Stimulated activated CD8-positive, alpha-beta memory T cell treated with anti-CD3 and anti-CD28 coated beads, Interleukin-15, amount 100 ng/mL, for 48 hours (primary cell): ENCODE measurements around the gene PLEKHN1.
"Not testable (repeated sequence)": the region's sequence is repeated elsewhere in the genome, so short reads cannot be mapped to it uniquely, and the experiment has no call there.

Experiments used
- DNase-seq, 2 donors: peaks; one replicate each; pipeline ENCODE4 v3.0.0-alpha.2; 2020; ENCODE audit warnings: low read depth in 2 of 2

PLEKHN1 gene

GRCh38 chr1:1013105-1013921, 47.0 kb downstream of the PLEKHN1 start, which contains the start of gene ISG15:
ISG15 (plus strand) TSS chr1:1013497; CDS start chr1:1013574, 77 bp downstream.
- peak; percentile 79 to 83 for DNase-seq

GRCh38 chr1:1013922-1014648, 47.8 kb downstream of the PLEKHN1 start:
- DNase-seq: no peak

GRCh38 chr1:1014799-1015681, 48.8 kb downstream of the PLEKHN1 start:
- DNase-seq: no peak

DNA sequence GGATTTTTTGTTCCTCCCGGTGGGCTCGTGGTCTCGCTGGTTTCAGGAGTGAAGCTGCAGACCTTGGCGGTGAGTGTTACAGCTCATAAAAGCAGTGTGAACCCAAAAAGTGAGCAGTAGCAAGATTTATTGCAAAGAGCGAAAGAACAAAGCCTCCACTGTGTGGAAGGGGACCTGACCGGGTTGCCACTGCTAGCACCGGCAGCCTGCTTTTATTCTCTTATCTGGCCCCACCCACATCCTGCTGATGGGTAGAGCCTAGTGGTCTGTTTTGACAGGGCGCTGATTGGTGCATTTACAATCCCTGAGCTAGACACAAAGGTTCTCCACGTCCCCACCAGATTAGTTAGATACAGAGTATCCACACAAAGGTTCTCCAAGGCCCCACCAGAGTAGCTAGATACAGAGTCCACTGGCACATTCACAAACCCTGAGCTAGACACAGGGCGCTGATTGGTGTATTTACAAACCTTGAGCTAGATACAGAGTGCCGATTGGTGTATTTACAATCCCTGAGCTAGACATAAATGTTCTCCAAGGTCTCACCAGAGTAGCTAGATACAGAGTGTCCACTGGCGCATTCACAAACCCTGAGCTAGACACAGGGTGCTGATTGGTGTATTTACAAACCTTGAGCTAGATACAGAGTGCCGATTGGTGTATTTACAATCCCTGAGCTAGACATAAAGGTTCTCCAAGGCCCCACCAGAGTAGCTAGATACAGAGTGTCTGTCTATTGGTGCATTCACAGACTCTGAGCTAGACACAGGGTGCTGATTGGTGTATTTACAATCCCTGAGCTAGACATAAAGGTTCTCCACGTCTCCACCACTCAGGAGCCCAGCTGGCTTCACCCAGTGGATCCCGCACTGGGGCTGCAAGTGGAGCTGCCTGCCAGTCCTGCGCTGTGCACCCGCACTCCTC, 51.4 kb downstream of the PLEKHN1 start:
- DNase-seq: not testable (repeated sequence)

DNA sequence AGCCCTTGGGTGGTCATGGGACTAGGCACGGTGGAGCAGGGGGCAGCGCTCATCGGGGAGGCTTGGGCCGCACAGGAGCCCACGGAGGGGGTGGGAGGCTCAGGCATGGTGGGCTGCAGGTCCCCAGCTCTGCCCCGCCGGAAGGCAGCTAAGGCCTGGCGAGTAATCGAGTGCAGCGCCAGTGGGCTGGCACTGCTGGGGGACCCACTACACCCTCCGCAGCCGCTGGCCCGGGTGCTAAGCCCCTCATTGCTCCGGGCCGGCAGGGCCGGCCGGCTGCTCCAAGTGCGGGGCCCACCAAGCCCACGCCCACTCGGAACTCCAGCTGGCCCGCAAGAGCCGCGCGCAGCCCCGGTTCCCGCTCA, 52.0 kb downstream of the PLEKHN1 start:
- not testable (repeated sequence) for DNase-seq

DNA sequence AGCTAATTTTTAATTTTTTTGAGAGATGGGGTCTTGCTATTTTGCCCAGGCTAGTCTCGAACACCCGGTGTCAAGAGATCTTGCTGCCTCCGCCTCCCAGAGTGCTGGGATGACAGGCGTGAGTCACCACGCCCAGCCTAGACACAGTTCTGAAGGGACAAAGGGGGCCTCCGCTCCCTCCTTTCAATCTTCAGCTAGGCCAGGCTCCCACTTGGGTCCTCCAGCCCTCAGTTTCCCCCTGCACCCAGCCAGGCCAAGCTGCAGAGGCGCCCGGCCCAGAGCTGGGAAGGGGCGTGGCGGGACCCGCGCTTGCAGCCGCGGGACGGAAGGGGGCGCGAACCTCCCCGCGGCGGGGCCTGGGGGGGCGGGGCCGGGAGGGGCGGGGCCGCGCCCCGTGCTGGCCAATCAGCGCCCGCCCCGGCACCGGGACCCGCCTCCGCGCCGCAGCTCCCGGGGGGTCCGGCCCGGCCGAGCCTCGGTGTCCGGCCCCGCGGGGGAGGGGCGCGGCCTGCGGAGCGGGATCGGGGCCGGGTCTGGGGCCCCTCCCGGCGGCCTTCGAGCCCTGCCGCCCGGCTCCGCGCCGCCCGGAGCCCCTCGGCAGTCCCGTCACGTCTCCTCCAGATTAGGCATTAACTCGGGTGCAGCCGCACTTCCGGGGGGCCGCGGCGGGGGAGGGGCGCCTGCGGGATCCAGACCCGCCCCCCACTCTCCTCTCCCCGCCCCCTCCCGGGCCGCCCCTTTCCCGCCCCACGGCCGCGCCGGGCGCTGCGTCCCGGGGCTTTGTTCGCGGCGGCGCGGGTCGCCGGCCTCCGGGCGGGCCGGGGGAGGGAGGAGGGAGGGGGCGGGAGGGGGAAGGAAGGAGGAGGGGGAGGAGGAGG, 53.1 kb downstream of the PLEKHN1 start:
- peak; percentile 67 to 72 for DNase-seq

DNA sequence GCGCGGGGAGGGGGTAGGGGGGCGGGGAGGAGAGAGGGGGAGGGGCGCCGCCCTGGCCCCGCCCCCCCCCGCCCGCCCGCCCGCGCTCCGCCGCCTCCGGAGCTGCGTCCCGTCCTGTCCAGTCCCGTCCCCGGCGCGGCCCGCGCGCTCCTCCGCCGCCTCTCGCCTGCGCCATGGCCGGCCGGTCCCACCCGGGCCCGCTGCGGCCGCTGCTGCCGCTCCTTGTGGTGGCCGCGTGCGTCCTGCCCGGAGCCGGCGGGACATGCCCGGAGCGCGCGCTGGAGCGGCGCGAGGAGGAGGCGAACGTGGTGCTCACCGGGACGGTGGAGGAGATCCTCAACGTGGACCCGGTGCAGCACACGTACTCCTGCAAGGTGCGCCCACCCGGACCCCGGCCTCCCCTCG, 53.7 kb downstream of the PLEKHN1 start, which contains the start of gene AGRN:
AGRN (plus strand) TSS at position 121 of the 405 bp plus-strand sequence; CDS start at position 174, 53 bp downstream.
- no peak for DNase-seq

- DNase-seq: no peak
These were observed 54.2 kb downstream of the PLEKHN1 start for GRCh38 chr1:1020415-1021009.

DNA sequence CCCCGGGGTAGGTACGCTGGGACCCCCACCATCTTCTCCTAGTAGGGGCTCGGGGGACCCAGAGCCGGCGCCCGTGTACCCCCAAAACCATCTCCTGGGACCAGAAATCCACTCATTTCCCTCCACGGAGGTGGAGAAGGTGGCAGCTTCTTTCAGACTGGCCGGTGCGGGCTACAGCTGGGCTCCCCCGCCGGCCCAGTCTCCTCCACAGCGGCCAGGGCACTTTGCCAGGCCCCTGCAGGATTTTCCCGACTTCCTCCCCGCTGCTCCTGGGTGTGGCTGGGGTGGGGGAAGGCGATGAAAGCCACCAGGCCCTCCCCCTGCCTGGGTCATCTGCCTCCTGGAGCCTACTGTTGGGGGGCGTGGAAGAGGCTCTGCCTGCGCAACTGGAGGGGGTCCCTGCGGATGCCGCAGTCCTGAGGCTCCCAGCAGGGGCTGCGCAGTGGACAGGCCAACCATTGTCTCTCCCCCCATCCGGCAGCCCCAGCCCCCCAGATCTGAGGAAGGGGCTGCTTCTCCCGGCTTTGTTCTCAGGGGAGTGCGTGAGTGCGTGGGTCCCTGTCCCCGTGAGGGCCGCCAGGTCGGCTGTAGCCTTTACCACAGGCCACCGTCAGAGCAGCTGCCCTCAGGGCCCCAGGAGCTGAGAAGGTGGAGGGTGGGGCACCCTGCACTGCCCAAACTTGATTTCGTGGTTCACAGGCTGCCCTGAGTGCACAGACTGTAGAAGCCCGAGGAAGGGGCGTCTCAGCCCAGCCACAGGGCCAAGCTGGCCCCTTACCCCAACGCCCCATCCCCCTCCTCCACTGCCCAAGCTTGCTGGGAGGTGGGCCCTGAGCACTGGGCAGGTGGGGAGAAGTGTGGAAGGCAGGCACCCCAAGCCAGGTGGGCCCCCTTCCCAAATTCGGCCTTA, 55.0 kb downstream of the PLEKHN1 start:
- no peak for DNase-seq

- no peak for DNase-seq
These were observed 55.6 kb downstream of the PLEKHN1 start for GRCh38 chr1:1021920-1022259.

DNA sequence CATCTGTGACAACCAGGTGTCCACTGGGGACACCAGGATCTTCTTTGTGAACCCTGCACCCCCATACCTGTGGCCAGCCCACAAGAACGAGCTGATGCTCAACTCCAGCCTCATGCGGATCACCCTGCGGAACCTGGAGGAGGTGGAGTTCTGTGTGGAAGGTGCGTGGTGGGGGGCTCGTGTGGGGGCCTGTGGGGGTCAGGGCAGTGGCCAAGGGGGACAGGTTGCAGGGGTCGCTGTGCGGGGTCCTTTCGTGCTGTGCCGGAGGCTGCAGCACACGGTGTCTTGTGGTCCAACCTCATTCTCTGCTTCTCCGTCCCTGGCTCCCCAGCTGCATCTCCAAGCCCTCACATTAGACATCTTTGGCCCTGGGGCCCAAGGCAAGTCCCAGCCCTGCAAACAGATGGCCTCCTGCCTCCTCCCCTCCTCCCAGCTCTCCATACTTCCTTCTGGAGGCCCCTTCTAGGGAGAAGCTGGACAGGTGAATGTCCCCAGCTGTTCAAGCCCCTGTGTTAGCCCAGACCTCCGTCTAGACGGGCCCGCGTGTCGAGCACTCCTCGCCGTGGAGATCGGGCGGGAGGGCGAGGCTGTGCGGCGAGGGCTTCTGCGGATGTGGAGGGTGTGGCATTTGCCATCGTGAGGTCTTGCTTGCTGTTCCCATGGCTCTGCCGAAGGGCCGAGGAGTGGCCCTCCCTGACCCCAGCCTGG, 56.2 kb downstream of the PLEKHN1 start:
- no peak for DNase-seq

DNA sequence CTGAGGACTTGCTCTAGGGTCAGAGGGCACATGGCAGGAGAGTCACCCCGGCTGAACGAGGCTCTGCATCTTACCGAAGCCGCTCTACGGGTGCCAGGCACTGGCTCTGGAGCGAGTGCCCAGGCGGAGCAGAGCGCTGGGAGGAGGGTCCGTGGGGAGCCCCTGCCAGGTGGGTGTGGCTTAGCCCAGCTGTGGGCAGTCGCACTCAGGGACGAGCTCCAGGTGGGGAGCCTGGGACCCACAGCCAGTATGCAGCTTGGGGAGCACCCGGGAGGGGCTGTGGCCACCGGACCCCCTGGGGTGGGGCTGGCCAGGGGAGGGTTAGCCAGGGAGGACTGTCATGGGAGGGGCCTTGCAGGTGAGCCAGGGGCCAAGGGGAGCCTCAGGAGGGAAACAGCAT, 57.4 kb downstream of the PLEKHN1 start:
- DNase-seq: no peak

- no peak for DNase-seq
These were observed 58.0 kb downstream of the PLEKHN1 start for GRCh38 chr1:1024149-1024770.

- no peak for DNase-seq
These were observed 58.8 kb downstream of the PLEKHN1 start for GRCh38 chr1:1024771-1025699.
